Sigmoid colon (tissue), 7 donors: ENCODE measurements around the gene KRTAP1-3. TPM values are rescaled to one million over a fixed set of nuclear protein-coding genes. Genes with fewer than 3 reads are reported as not detected.
"Not testable (repeated sequence)": the region's sequence is repeated elsewhere in the genome, so short reads cannot be mapped to it uniquely, and the experiment has no call there.

ENCODE experiments used
- DNase-seq: peaks from one replicate; pipeline ENCODE4 v3.0.0-alpha.2; 2019
- H3K27ac ChIP-seq, 4 donors: fragments of 200-600 bp; sonication (generic); one replicate each; pipeline ENCODE4 v1.5.1; 2016 to 2019; ENCODE audit warnings: mild to moderate bottlenecking in 1 of 4
- H3K27me3 ChIP-seq, 3 donors: fragments of 200-600 bp; sonication (generic); one replicate each; pipeline ENCODE4 v1.5.1; 2019; ENCODE audit warnings: mild to moderate bottlenecking in 1 of 3
- H3K36me3 ChIP-seq, 4 donors: fragments of 200-600 bp; sonication (generic); one replicate each; pipeline ENCODE4 v1.5.1; 2016 to 2019
- H3K4me1 ChIP-seq, 4 donors: fragments of 200-600 bp; sonication (generic); one replicate each; pipeline ENCODE4 v1.5.1; 2017 to 2019
- H3K4me3 ChIP-seq, 4 donors: fragments of 200-600 bp; sonication (generic); one replicate each; pipeline ENCODE4 v1.5.1; 2017 to 2019; ENCODE audit warnings: mild to moderate bottlenecking in 2 of 4, moderate library complexity in 1 of 4
- H3K9me3 ChIP-seq, 4 donors: fragments of 200-600 bp in 3 of 4; sonication (generic) in 3 of 4; one replicate each; pipeline versions ENCODE4 v1.5.1 to v1.6.1; 2013 to 2019
- CTCF ChIP-seq, 4 experiments: fragments of 450-650 bp in 3 of 4; fragments of 200-600 bp in 1 of 4; IDR thresholded peaks; one replicate each; pipeline ENCODE4 v1.5.1; 2016 to 2019; ENCODE audit warnings: antibody characterized with exemption in 4 of 4, mild to moderate bottlenecking in 3 of 4, moderate library complexity in 2 of 4
- EP300 ChIP-seq, 4 donors: sonication (generic); formaldehyde crosslinking; IDR thresholded peaks; one replicate each; pipeline ENCODE4 v1.6.1; 2017; ENCODE audit warnings: antibody characterized with exemption in 4 of 4
- POLR2A ChIP-seq, 2 donors: fragments of 450-650 bp; IDR thresholded peaks; one replicate each; pipeline ENCODE4 v1.6.1; 2016; ENCODE audit warnings: antibody characterized with exemption in 2 of 2, mild to moderate bottlenecking in 2 of 2, moderate library complexity in 2 of 2
- POLR2AphosphoS5 ChIP-seq, 4 donors: sonication (generic); formaldehyde crosslinking; IDR thresholded peaks; one replicate each; pipeline ENCODE4 v1.6.1; 2017; ENCODE audit warnings: antibody characterized with exemption in 4 of 4
- WGBS, 2 donors: extraction: QIAGEN DNeasy Blood & Tissue Kit; methylation state at CpG; one replicate each; pipeline ENCODE4 v1.1.7; 2013; 5-methylcytosine and 5-hydroxymethylcytosine counted together
- intact Hi-C: fragments of 100-400 bp; cut with DNase I; formaldehyde crosslinking; loops from one replicate; pipeline ENCODE4 v1.15.1; 2023
- polyA plus RNA-seq, 3 donors: library from polyadenylated mRNA; stranded (reverse); fragments of 200-250 nt; gene quantifications; one replicate each; pipeline ENCODE4 v1.2.3, GENCODE V29; 2013
- total RNA-seq, 4 donors: library from RNA; depleted of rRNA; stranded (reverse); fragments of >200 nt; gene quantifications; one replicate each; pipeline ENCODE4 v1.1.0, GENCODE V29; 2016
- donor health status: healthy with polysubstance abuse.
- donor health status: Bipolar disorder and iron deficiency.
- donor health status: healthy.

KRTAP1-3 gene, protein sequence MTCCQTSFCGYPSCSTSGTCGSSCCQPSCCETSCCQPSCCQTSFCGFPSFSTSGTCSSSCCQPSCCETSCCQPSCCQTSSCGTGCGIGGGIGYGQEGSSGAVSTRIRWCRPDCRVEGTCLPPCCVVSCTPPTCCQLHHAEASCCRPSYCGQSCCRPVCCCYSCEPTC
- total RNA-seq (not detected), polyA plus RNA-seq (not detected)

DNA sequence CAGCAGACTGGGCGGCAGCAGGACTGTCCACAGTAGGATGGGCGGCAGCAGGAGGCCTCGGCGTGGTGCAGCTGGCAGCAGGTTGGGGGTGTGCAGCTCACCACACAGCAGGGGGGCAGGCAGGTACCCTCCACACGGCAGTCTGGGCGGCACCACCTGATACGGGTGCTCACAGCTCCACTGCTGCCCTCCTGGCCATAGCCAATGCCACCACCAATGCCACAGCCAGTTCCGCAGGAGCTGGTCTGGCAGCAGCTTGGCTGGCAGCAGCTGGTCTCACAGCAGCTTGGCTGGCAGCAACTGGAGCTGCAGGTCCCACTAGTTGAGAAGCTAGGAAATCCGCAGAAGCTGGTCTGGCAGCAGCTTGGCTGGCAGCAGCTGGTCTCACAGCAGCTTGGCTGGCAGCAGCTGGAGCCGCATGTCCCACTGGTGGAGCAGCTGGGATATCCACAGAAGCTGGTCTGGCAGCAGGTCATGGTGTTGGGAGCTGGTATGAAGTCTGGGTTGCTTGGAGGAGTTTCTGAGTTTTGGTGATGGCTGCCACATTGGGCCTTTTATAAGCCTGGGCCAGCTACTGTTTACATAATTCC, at the start of gene KRTAP1-3:
Gene KRTAP1-3 (minus strand): TSS at position 529 of the 590 bp plus-strand sequence. CDS start 53 bp downstream, at position 476.
- H3K27me3 ChIP-seq, DNase-seq, H3K4me3 ChIP-seq, H3K27ac ChIP-seq, H3K9me3 ChIP-seq, H3K36me3 ChIP-seq, intact Hi-C loops, H3K4me1 ChIP-seq: not testable (repeated sequence)
- 94% methylated on average over 10 of the region's 10 CpGs for WGBS, 2 donors

GRCh38 chr17:41084100-41084856, 49.6 kb upstream of the KRTAP1-3 start, which contains the start of gene KRTAP4-7:
Gene KRTAP4-7, plus strand, starts transcription at chr17:41084150. Its CDS starts 57 bp downstream, at chr17:41084207.
- H3K27ac ChIP-seq, H3K4me1 ChIP-seq, DNase-seq, H3K36me3 ChIP-seq, H3K4me3 ChIP-seq, H3K27me3 ChIP-seq, intact Hi-C loops, H3K9me3 ChIP-seq: not testable (repeated sequence)
- 84 to 87% methylated on average over 14 of the region's 14 CpGs for WGBS, 2 donors

GRCh38 chr17:41083427-41083826, 48.8 kb upstream of the KRTAP1-3 start:
- WGBS, 2 donors: 70 to 89% methylated on average over 2 of the region's 2 CpGs
- H3K36me3 ChIP-seq, H3K4me1 ChIP-seq, H3K27ac ChIP-seq, intact Hi-C loops, H3K9me3 ChIP-seq, DNase-seq, H3K4me3 ChIP-seq, H3K27me3 ChIP-seq: not testable (repeated sequence)

GRCh38 chr17:41082626-41083025, 48.0 kb upstream of the KRTAP1-3 start:
- DNase-seq: no peak
- WGBS, 2 donors: 65 to 74% methylated on average over 4 of the region's 4 CpGs
- Histone ChIP-seq H3K4me3 (no peak overlapping the region), H3K36me3 (no peaks in the 10 kb centered on the region), H3K27ac (no peak overlapping the region), H3K4me1 (no peaks in the 10 kb centered on the region), H3K27me3 (no peaks in the 10 kb centered on the region), H3K9me3 (no peaks in the 10 kb centered on the region)
- intact Hi-C loops: no loop called here
- TF ChIP-seq EP300 (IDR thresholded peaks at IDR 0.05): no peak
- no peak for TF ChIP-seq POLR2AphosphoS5 (IDR thresholded peaks at IDR 0.05)
- TF ChIP-seq POLR2A (IDR thresholded peaks at IDR 0.05): no peak
- no peak for TF ChIP-seq CTCF (IDR thresholded peaks at IDR 0.05)

- TF ChIP-seq POLR2A (IDR thresholded peaks at IDR 0.05) (no peak), POLR2AphosphoS5 (IDR thresholded peaks at IDR 0.05) (no peak)
- H3K27ac ChIP-seq: no peak overlapping the region
- H3K4me3 ChIP-seq: no peak overlapping the region
- H3K36me3 ChIP-seq: no peaks in the 10 kb centered on the region
- no peaks in the 10 kb centered on the region for H3K9me3 ChIP-seq
- no peak for DNase-seq
- H3K4me1 ChIP-seq: no peaks in the 10 kb centered on the region
- H3K27me3 ChIP-seq: no peaks in the 10 kb centered on the region
- intact Hi-C loops: no loop called here
Measured at GRCh38 chr17:41076788-41077187, 42.1 kb upstream of the KRTAP1-3 start.

DNA sequence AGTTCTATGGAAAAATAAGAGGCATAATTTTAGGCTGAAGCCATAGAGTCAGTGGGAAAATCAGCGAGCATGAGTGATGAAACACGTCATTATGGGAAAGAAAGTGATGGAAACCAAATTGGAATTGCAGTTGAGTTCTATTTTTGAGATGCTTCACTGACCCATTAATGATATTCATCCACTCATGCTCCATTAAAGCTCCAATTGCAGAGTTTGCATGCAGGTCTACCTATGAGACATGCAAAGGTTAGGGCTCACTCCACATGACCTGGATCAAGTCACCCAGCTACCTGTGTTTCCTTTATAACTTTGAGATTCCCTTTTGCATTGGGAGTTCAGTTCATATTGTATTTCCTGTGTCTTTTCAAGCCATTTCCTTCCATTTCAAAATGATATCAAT, 39.0 kb upstream of the KRTAP1-3 start:
- Histone ChIP-seq H3K4me3 (no peak overlapping the region), H3K9me3 (no peaks in the 10 kb centered on the region), H3K4me1 (no peaks in the 10 kb centered on the region), H3K36me3 (no peaks in the 10 kb centered on the region), H3K27me3 (no peaks in the 10 kb centered on the region), H3K27ac (no peak overlapping the region)
- 92 to 94% methylated on average over 2 of the region's 2 CpGs for WGBS, 2 donors
- DNase-seq: no peak
- intact Hi-C loops: no loop called here
- no peak for TF ChIP-seq POLR2A (IDR thresholded peaks at IDR 0.05)
- TF ChIP-seq EP300 (IDR thresholded peaks at IDR 0.05): no peak
- no peak for TF ChIP-seq POLR2AphosphoS5 (IDR thresholded peaks at IDR 0.05)
- no peak for TF ChIP-seq CTCF (IDR thresholded peaks at IDR 0.05)
